Liver (tissue), 9 donors: ENCODE data around the gene COL5A1. TPM values are rescaled to one million over a fixed set of nuclear protein-coding genes. Genes with fewer than 3 reads are reported as not detected.

Experiments used
- DNase-seq: peaks from one replicate; pipeline ENCODE4 v3.0.0-alpha.2; 2017; ENCODE audit warnings: low spot score
- H3K27ac ChIP-seq, 2 donors: one replicate each; pipeline ENCODE4 v1.7.0; 2013; ENCODE audit warnings: inconsistent platforms in 2 of 2, low read length in 2 of 2, control low read depth in 1 of 2, low read depth in 1 of 2, mild to moderate bottlenecking in 1 of 2
- H3K27me3 ChIP-seq, 4 donors: one replicate each; pipeline versions ENCODE4 v1.6.1 to v1.7.0; 2013; ENCODE audit warnings: low read length in 3 of 4, inconsistent platforms in 1 of 4, mild to moderate bottlenecking in 1 of 4, moderate library complexity in 1 of 4; ENCODE audit not compliant: control insufficient read depth in 4 of 4, insufficient read depth in 4 of 4
- H3K36me3 ChIP-seq, 4 donors: one replicate each; pipeline versions ENCODE4 v1.6.1 to v1.7.0; 2013; ENCODE audit warnings: low read length in 3 of 4, mild to moderate bottlenecking in 3 of 4, low read depth in 1 of 4, moderate library complexity in 1 of 4; ENCODE audit not compliant: control insufficient read depth in 4 of 4, insufficient read depth in 3 of 4
- H3K4me1 ChIP-seq, 4 donors: one replicate each; pipeline versions ENCODE4 v1.6.1 to v1.7.0; 2013; ENCODE audit warnings: low read length in 3 of 4, mild to moderate bottlenecking in 3 of 4, moderate library complexity in 1 of 4; ENCODE audit not compliant: control insufficient read depth in 4 of 4, insufficient read depth in 4 of 4
- H3K4me3 ChIP-seq, 3 donors: one replicate each; pipeline versions ENCODE4 v1.6.1 to v1.7.0; 2013; ENCODE audit warnings: low read length in 3 of 3, control low read depth in 1 of 3, low read depth in 1 of 3, mild to moderate bottlenecking in 1 of 3
- H3K9ac ChIP-seq, 2 donors: one replicate each; pipeline ENCODE4 v1.7.0; 2013; ENCODE audit warnings: low read length in 2 of 2, mild to moderate bottlenecking in 2 of 2, moderate library complexity in 2 of 2, control low read depth in 1 of 2, low read depth in 1 of 2
- H3K9me3 ChIP-seq, 4 donors: one replicate each; pipeline versions ENCODE4 v1.6.1 to v1.7.0; 2013; ENCODE audit warnings: low read length in 3 of 4; ENCODE audit not compliant: control insufficient read depth in 4 of 4
- ATF3 ChIP-seq: IDR thresholded peaks from 2 replicates; pipeline ENCODE4 v1.6.1; 2016; ENCODE audit warnings: antibody characterized with exemption
- CTCF ChIP-seq: fragments of 150-350 bp; IDR thresholded peaks from 2 replicates; pipeline ENCODE4 v1.5.1; 2017; ENCODE audit warnings: improper control_type of control experiment, low read depth, low read length; ENCODE audit not compliant: missing input control
- EGR1 ChIP-seq, 2 donors: IDR thresholded peaks; 2 replicates each; pipeline ENCODE4 v1.6.1; 2016 to 2018; ENCODE audit warnings: antibody characterized with exemption in 2 of 2, low read depth in 2 of 2
- FOXA1 ChIP-seq: IDR thresholded peaks from 2 replicates; pipeline ENCODE4 v1.6.1; 2016; ENCODE audit warnings: antibody characterized with exemption
- GABPA ChIP-seq, 2 donors: IDR thresholded peaks in 1 of 2; conservative IDR thresholded peaks in 1 of 2; 2 replicates each; pipeline ENCODE4 v1.6.1; 2016; ENCODE audit warnings: antibody characterized with exemption in 2 of 2, mild to moderate bottlenecking in 1 of 2, moderate library complexity in 1 of 2
- HNF4A ChIP-seq, 2 donors: conservative IDR thresholded peaks; 2 replicates each; pipeline ENCODE4 v1.6.1; 2016; ENCODE audit warnings: antibody characterized with exemption in 2 of 2, mild to moderate bottlenecking in 2 of 2
- HNF4G ChIP-seq: IDR thresholded peaks from 2 replicates; pipeline ENCODE4 v1.6.1; 2016; ENCODE audit warnings: antibody characterized with exemption
- JUND ChIP-seq, 2 donors: IDR thresholded peaks; 2 replicates each; pipeline ENCODE4 v1.6.1; 2016; ENCODE audit warnings: antibody characterized with exemption in 2 of 2
- MAX ChIP-seq: IDR thresholded peaks from 2 replicates; pipeline ENCODE4 v1.6.1; 2016; ENCODE audit warnings: antibody characterized with exemption
- NR2F2 ChIP-seq: IDR thresholded peaks from 2 replicates; pipeline ENCODE4 v1.6.1; 2016; ENCODE audit warnings: antibody characterized with exemption
- RAD21 ChIP-seq, 2 donors: IDR thresholded peaks; 2 replicates each; pipeline ENCODE4 v1.6.1; 2016; ENCODE audit warnings: antibody characterized with exemption in 2 of 2, mild to moderate bottlenecking in 2 of 2
- REST ChIP-seq: IDR thresholded peaks from 2 replicates; pipeline ENCODE4 v1.6.1; 2016; ENCODE audit warnings: antibody characterized with exemption, mild to moderate bottlenecking
- RXRA ChIP-seq, 2 donors: IDR thresholded peaks; 2 replicates each; pipeline ENCODE4 v1.6.1; 2017 to 2018; ENCODE audit warnings: antibody characterized with exemption in 2 of 2, mild to moderate bottlenecking in 1 of 2
- SP1 ChIP-seq: IDR thresholded peaks from 2 replicates; pipeline ENCODE4 v1.6.1; 2018; ENCODE audit warnings: antibody characterized with exemption, mild to moderate bottlenecking
- TAF1 ChIP-seq: conservative IDR thresholded peaks from 2 replicates; pipeline ENCODE4 v1.6.1; 2016; ENCODE audit warnings: antibody characterized with exemption, mild to moderate bottlenecking
- YY1 ChIP-seq: IDR thresholded peaks from 2 replicates; pipeline ENCODE4 v1.6.1; 2016; ENCODE audit warnings: antibody characterized with exemption, mild to moderate bottlenecking
- WGBS: extraction: QIAGEN DNeasy Blood & Tissue Kit; methylation state at CpG from one replicate; pipeline ENCODE4 v1.1.7; 2013; 5-methylcytosine and 5-hydroxymethylcytosine counted together
- polyA plus RNA-seq, 2 donors: library from polyadenylated mRNA; stranded (reverse) in 1 of 2; unstranded in 1 of 2; fragments of 200-250 nt in 1 of 2; fragments of >200 nt in 1 of 2; fragmentation: Nextera tagmentation in 1 of 2; extraction: Ambion mirVana in 1 of 2; gene quantifications; one replicate each; pipeline versions ENCODE4 v1.2.1 to v1.2.3, GENCODE V29; 2013 to 2015
- total RNA-seq, 2 donors: library from RNA; depleted of rRNA; stranded (reverse); fragments of >200 nt; gene quantifications; one replicate each; pipeline ENCODE4 v1.2.3, GENCODE V29; 2014
- TF ChIP-seq, protein P1 (sequence below): IDR thresholded peaks from 2 replicates; pipeline ENCODE4 v1.6.1; 2016; ENCODE audit warnings: antibody characterized with exemption
- donor health status: healthy.
- donor health status: healthy.
- donor health status: healthy.
- donor health status: healthy.
- donor health status: healthy.

Gene COL5A1
- total and polyA plus RNA-seq, 4 donors: 0.67 to 15.6 (median 11.2) TPM

GRCh38 chr9:134833294-134833880 is 191.8 kb downstream of the COL5A1 start:
- H3K4me1 ChIP-seq: no peaks in the 10 kb centered on the region
- H3K9me3 ChIP-seq: no peaks in the 10 kb centered on the region
- no peaks in the 10 kb centered on the region for H3K27me3 ChIP-seq
- TF ChIP-seq YY1 (no peak), CTCF (no peak), TAF1 (no peak), NR2F2 (no peak), HNF4A (conservative IDR thresholded peaks at IDR 0.05) (no peak), HNF4G (no peak), EGR1 (IDR thresholded peaks at IDR 0.05; ENCODE audit: low read depth in 2 of 2) (no peak), FOXA1 (no peak)
- TF ChIP-seq, protein P1, sequence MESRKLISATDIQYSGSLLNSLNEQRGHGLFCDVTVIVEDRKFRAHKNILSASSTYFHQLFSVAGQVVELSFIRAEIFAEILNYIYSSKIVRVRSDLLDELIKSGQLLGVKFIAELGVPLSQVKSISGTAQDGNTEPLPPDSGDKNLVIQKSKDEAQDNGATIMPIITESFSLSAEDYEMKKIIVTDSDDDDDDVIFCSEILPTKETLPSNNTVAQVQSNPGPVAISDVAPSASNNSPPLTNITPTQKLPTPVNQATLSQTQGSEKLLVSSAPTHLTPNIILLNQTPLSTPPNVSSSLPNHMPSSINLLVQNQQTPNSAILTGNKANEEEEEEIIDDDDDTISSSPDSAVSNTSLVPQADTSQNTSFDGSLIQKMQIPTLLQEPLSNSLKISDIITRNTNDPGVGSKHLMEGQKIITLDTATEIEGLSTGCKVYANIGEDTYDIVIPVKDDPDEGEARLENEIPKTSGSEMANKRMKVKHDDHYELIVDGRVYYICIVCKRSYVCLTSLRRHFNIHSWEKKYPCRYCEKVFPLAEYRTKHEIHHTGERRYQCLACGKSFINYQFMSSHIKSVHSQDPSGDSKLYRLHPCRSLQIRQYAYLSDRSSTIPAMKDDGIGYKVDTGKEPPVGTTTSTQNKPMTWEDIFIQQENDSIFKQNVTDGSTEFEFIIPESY: no peak
- H3K4me3 ChIP-seq: no peak overlapping the region
- H3K9ac ChIP-seq: no peak overlapping the region
- WGBS: 70% methylated on average over 11 of the region's 11 CpGs
- no peak overlapping the region for H3K27ac ChIP-seq
- H3K36me3 ChIP-seq: no peaks in the 10 kb centered on the region
- DNase-seq: no peak

GRCh38 chr9:134834217-134834956 is 192.8 kb downstream of the COL5A1 start:
- Histone ChIP-seq H3K9me3 (no peaks in the 10 kb centered on the region), H3K27ac (no peak overlapping the region), H3K4me1 (no peaks in the 10 kb centered on the region), H3K9ac (no peak overlapping the region), H3K4me3 (no peak overlapping the region), H3K27me3 (no peaks in the 10 kb centered on the region), H3K36me3 (no peaks in the 10 kb centered on the region)
- DNase-seq: no peak
- TF ChIP-seq GABPA (IDR thresholded peaks at IDR 0.05 in 1 of 2, conservative IDR thresholded peaks at IDR 0.05 in 1 of 2) (no peak), RAD21 (IDR thresholded peaks at IDR 0.05) (no peak), JUND (IDR thresholded peaks at IDR 0.05) (no peak), TAF1 (no peak), FOXA1 (no peak), REST (no peak), NR2F2 (no peak), MAX (no peak), EGR1 (IDR thresholded peaks at IDR 0.05; ENCODE audit: low read depth in 2 of 2) (no peak), ATF3 (no peak), SP1 (no peak), HNF4G (no peak), YY1 (no peak), HNF4A (conservative IDR thresholded peaks at IDR 0.05) (no peak), CTCF (no peak), RXRA (IDR thresholded peaks at IDR 0.05) (no peak)
- TF ChIP-seq, protein P1: no peak
- WGBS: 86% methylated on average over 20 of the region's 20 CpGs
